Activated naive CD4-positive, alpha-beta T cell treated with Interleukin-2 at 50 U/mL for 16 hours (primary cell): ENCODE measurements around the gene VPS35L.

Source experiments
- DNase-seq: peaks from one replicate; pipeline ENCODE4 v3.0.0-alpha.2; 2020

The VPS35L gene

GRCh38 chr16:19555186-19555937 is at the start of gene VPS35L:
Gene VPS35L (plus strand): TSS chr16:19555703. CDS start chr16:19555730, 27 bp downstream.
- DNase-seq = peak; percentile 97

- DNase-seq = no peak
These were observed 48.5 kb upstream of the VPS35L start for GRCh38 chr16:19506965-19507364.

GRCh38 chr16:19507867-19508266 is 47.6 kb upstream of the VPS35L start:
- no peak for DNase-seq

- no peak for DNase-seq
These were observed 43.2 kb upstream of the VPS35L start for GRCh38 chr16:19512297-19512696.

GRCh38 chr16:19513377-19514053 is 42.0 kb upstream of the VPS35L start:
- no peak for DNase-seq

- no peak for DNase-seq
These were observed 39.7 kb upstream of the VPS35L start for GRCh38 chr16:19515757-19516156.

- DNase-seq = peak; percentile 7
These were observed 37.9 kb upstream of the VPS35L start for GRCh38 chr16:19517424-19518089.

GRCh38 chr16:19518388-19518787 is 37.1 kb upstream of the VPS35L start:
- no peak for DNase-seq

GRCh38 chr16:19520861-19521331 is 34.6 kb upstream of the VPS35L start:
- peak; percentile 13 for DNase-seq

GRCh38 chr16:19521471-19522396 is 33.8 kb upstream of the VPS35L start, which contains the start of gene GDE1:
Gene GDE1 (minus strand): TSS chr16:19522098. CDS start chr16:19521964, 134 bp downstream.
- DNase-seq = peak; percentile 96

- no peak for DNase-seq
These were observed 33.1 kb upstream of the VPS35L start for GRCh38 chr16:19522397-19522732.

GRCh38 chr16:19522760-19523159 is 32.7 kb upstream of the VPS35L start:
- DNase-seq = no peak

- DNase-seq = no peak
These were observed 32.3 kb upstream of the VPS35L start for GRCh38 chr16:19523184-19523558.

GRCh38 chr16:19523559-19524355 is 31.7 kb upstream of the VPS35L start, which contains the start of gene CCP110:
Gene CCP110 (plus strand): TSS chr16:19523942. CDS start chr16:19527882, 3,940 bp downstream.
- DNase-seq = peak; percentile 96

- no peak for DNase-seq
These were observed 31.2 kb upstream of the VPS35L start for GRCh38 chr16:19524356-19524615.

GRCh38 chr16:19524616-19525384 is 30.7 kb upstream of the VPS35L start:
- DNase-seq = no peak

- DNase-seq = no peak
These were observed 30.1 kb upstream of the VPS35L start for GRCh38 chr16:19525385-19525723.

- DNase-seq = no peak
These were observed 28.3 kb upstream of the VPS35L start for GRCh38 chr16:19527161-19527560.

GRCh38 chr16:19528666-19529065 is 26.8 kb upstream of the VPS35L start:
- DNase-seq = no peak

- DNase-seq = no peak
These were observed 22.9 kb upstream of the VPS35L start for GRCh38 chr16:19532601-19533000.
